ENCODE results near the gene RNF20.
"Not testable (repeated sequence)": the region's sequence is repeated elsewhere in the genome, so short reads cannot be mapped to it uniquely, and the experiment has no call there.

RNF20 gene

DNA sequence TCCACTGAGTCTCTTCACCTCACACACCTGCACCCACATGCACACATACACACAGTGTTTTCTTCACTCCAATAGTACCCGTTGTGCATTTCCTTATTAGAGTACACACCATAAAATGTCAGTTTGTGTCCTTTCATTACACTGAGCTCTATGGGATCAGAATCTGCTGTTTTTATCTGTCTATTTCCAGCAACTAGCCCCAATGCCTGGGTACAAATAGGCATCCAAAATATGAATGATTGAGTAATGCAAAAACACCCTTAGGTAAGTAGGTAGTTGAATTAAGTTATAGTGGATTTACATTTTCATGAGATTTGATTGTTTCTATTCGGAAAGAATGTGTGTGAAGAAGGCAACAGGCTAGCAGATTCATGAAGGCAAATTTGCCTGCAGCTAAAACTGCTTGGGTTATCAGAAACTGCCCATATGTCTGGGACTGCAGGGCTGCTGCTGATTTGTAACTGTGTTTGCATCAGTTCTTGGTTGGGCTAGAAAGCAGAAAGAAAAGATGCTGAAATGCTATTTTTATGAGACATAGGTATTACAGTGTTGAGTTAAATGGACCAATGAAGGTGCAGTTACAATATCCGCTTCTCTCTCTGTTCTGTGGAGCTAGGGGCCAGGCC is 34.2 kb downstream of the RNF20 start:
- ATAC-seq: no peak
- Mint-ChIP-seq H3K27ac (no peak overlapping the region), H3K4me3 (no peak overlapping the region), H3K4me1 (no peaks in the 10 kb centered on the region), H3K27me3 (no peaks in the 10 kb centered on the region), H3K9me3 (no peaks in the 10 kb centered on the region), H3K36me3 (peaks cover 62% of the 10 kb centered on the region)

DNA sequence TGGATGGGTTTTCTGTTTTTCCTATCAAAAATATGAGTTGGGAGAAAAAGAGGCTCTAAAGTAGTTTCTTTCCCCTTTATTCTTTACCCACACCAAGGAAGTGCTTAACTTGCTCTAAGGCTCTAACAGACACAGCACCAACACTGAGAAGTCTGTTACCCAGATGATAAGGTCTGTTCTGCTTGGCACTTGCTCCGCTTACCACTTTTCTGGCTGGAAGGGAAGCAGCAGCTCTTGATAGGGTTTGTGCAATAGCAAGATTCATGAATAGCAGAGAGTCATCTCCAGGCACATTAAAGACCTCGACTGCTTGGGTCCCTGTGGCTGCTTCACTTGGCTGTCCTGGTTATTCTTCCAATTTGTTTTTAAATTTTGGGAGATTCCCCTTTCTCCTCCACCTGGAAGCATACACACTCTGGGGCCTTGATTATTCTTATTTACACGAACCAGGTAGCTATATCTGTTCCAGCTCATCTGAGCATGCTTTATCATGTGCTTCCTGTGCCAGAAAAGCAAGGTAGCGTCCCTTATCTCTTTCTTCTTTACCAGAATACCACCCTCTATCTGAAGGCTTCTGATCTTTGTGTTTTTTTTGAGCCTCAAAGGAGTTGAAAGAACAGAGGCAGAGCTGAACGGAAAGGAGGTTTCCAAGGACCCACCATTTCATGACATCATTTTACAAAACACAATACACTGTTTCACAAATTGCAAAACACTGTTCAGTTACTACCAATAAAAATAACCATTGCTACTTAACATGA is 36.3 kb downstream of the RNF20 start:
- Mint-ChIP-seq H3K9me3 (no peaks in the 10 kb centered on the region), H3K4me1 (no peaks in the 10 kb centered on the region)

DNA sequence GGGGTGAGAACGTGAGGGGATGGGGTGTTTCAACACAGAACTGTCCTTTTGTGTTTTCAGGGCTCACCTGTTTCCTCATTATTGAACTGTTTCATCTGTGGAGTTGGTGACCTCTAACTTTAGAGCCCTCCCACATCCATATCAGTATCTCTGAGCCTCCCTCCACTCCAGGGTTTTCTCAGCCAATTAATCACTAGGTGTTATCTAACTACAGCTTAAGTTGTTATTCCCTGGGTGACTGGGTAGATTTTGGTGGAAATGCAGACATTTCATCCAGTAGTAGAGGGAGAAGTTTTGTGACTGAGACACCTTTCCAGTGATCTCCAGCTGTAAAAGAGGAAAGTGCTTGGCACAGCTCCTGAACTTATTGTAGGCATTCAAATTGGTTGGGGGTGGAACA is 37.5 kb downstream of the RNF20 start:
- H3K4me3 Mint-ChIP-seq: no peak overlapping the region
- no peak for ATAC-seq

More for the DNA sequence above, 36.3 kb downstream of the RNF20 start:
- H3K27ac Mint-ChIP-seq: no peak overlapping the region
- H3K27me3 Mint-ChIP-seq: no peaks in the 10 kb centered on the region
- H3K4me3 Mint-ChIP-seq: no peak overlapping the region
- ATAC-seq: no peak
- peaks cover 41% of the 10 kb centered on the region for H3K36me3 Mint-ChIP-seq

DNA sequence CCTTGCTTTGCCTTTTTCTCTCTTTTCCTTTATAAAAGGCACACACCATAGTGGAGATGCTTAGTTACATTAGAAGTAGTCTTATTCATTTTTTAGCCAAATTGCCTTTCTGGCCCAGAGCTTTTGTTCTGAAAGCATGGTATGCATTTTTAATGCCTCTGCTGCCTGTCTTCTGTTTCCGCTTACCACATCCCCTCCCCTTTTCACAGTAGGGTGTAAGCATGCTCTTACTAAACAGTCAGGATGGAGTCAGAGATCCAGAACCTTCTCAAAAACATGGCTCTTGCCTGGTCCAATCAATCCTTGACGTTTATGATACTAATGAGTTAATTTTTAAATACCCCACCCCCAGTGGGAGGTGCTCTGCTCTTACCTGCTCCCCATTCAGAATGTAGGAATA is 38.7 kb downstream of the RNF20 start:
- no peaks in the 10 kb centered on the region for H3K9me3 Mint-ChIP-seq
- no peak overlapping the region for H3K4me3 Mint-ChIP-seq
- no peak for ATAC-seq
- peaks cover 4% of the 10 kb centered on the region for H3K4me1 Mint-ChIP-seq
- no peak overlapping the region for H3K27ac Mint-ChIP-seq
- no peaks in the 10 kb centered on the region for H3K27me3 Mint-ChIP-seq
- H3K36me3 Mint-ChIP-seq: peaks cover 20% of the 10 kb centered on the region

More for the DNA sequence above, 37.5 kb downstream of the RNF20 start:
- H3K9me3 Mint-ChIP-seq: no peaks in the 10 kb centered on the region
- peaks cover 31% of the 10 kb centered on the region for H3K36me3 Mint-ChIP-seq
- no peaks in the 10 kb centered on the region for H3K27me3 Mint-ChIP-seq
- H3K27ac Mint-ChIP-seq: no peak overlapping the region
- H3K4me1 Mint-ChIP-seq: no peaks in the 10 kb centered on the region

DNA sequence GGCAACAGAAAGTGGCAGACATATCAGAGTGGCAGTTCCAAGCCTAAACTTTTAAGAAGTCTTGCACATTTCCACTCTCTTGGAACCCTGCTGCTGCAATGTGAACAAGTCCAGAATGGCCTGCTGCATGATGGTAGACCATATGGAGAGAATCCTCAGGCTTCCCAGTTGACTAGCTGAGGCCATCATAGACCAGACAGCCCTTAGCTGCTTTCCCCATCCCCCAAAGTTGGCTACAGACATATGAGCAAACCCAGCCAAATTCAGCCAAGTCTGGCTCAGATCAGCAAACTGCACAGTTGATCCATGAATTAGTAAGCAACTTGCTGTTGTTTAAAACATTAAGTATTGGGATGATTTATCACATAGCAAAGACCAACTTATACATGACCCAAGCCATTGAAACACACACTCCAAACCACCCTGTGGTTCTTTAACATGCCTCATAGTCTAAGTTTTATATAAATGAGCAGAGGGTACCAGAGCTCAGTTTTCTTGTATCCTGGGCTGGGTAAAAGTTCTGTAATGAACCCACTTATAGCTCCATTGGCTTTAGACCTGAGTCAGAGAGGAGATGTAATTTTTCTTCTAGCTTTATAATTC is 41.2 kb downstream of the RNF20 start:
- no peak for ATAC-seq
- Mint-ChIP-seq H3K27me3 (no peaks in the 10 kb centered on the region), H3K4me3 (no peak overlapping the region), H3K4me1 (peaks cover 19% of the 10 kb centered on the region), H3K27ac (no peak overlapping the region), H3K36me3 (peaks cover 7% of the 10 kb centered on the region), H3K9me3 (no peaks in the 10 kb centered on the region)

DNA sequence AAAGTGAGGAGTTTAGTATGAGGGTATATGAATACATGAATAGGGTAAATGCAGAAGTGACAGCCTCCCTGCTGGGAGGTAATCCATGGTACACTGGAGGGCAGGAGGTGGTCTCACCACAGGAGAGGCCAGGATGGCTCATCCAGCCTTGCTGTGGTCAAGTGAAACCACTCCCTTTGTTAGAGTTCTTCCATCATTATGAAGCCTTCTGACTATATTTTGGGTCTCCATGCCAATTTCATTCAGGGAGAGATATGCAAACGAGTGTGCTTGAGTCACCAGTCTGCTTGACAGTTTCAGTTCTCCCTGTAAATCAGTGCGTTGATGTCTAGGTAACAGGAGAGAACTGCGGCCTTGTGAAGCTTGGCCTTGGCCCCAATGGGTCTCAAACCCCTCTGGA is 44.7 kb downstream of the RNF20 start:
- ATAC-seq: peak; percentile 78
- Mint-ChIP-seq H3K9me3 (no peaks in the 10 kb centered on the region), H3K4me1 (peaks cover 19% of the 10 kb centered on the region), H3K4me3 (no peak overlapping the region), H3K27ac (peak overlapping the region; percentile 36), H3K27me3 (no peaks in the 10 kb centered on the region), H3K36me3 (peaks cover 4% of the 10 kb centered on the region)

DNA sequence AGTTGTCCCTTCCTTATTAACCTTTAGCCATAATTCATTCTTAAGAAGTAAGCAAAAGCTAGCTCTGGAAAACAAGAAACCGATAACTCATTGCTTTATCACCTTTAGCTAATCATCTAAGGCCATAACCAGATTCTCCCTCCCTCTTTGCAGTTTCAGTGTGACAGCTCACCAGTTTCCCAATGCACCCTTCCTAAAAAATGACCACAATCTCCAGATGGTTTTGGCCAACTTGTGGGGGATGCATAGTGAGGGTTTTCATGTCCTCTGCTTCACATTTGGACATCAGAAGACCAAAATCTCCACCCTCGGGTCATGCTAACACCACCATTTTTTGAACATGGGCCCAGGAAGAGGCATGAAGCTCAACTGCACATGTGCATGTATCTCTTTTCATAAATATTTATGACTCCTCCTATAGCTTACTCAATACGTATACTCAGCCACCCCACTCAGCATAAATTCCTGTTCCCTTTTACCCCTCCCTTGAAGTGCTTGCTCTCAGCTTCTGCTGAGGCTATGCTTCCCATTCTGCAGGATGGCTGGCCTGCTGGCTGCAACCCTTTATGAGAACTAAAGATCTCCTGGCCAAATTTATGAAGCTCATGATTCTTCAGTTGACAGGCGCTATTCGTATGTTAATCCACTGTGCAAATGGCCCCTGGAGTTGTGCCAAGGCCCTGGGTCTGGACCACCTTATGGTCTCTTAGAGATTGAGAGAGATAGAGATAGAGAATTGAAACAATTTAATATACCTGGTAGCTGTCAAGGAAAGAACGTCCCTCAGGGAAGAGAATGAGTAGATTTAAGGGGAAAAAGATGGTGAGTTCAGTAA is 46.3 kb downstream of the RNF20 start:
- H3K36me3 Mint-ChIP-seq: peaks cover 4% of the 10 kb centered on the region
- H3K4me1 Mint-ChIP-seq: peaks cover 19% of the 10 kb centered on the region
- no peaks in the 10 kb centered on the region for H3K27me3 Mint-ChIP-seq
- ATAC-seq: no peak
- H3K9me3 Mint-ChIP-seq: no peaks in the 10 kb centered on the region
- H3K4me3 Mint-ChIP-seq: no peak overlapping the region
- H3K27ac Mint-ChIP-seq: no peak overlapping the region

DNA sequence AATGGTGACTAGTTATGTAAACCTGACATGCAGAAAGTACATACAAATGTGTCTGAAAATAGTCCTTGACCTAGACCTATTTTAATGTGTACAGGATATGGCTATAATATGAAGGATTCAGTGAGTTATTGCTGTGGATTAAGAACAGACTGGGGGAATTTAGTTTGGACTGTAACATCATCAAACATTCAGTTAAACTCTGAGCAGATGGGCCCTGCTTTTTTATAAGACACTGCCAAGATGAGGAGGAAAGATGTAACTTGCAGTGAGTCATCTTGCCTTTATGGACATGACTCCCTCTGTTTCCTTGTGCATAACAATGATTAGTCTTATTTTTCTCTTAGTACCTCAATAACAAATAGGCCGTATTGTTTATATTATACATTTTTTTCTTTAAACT is 48.9 kb downstream of the RNF20 start:
- Mint-ChIP-seq H3K4me3 (no peak overlapping the region), H3K27me3 (no peaks in the 10 kb centered on the region), H3K27ac (no peak overlapping the region), H3K9me3 (no peaks in the 10 kb centered on the region), H3K36me3 (peaks cover 4% of the 10 kb centered on the region), H3K4me1 (peaks cover 15% of the 10 kb centered on the region)
- no peak for ATAC-seq

DNA sequence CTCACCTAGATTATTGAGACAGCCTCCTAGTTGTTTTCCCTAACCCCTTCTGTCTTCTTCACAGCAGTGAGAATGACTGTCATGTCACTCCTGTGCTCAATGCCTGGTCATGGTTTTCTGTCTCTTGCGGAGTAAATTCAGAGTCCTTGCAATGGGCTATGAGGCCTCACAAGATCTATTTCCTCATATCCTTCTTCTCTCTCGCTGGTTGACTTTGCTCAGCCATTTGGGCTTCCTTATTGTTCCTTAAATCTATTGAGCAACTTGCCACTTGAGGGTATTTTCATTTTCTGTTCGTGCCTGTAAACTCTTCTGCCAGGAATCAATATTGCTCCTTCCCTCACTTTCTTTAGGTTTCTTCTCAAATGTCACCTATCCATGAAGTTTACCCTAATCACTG is 52.1 kb downstream of the RNF20 start:
- ATAC-seq: no peak
- Mint-ChIP-seq H3K27ac (no peak overlapping the region), H3K9me3 (no peaks in the 10 kb centered on the region), H3K4me1 (no peaks in the 10 kb centered on the region), H3K27me3 (no peaks in the 10 kb centered on the region), H3K4me3 (no peak overlapping the region), H3K36me3 (no peaks in the 10 kb centered on the region)

DNA sequence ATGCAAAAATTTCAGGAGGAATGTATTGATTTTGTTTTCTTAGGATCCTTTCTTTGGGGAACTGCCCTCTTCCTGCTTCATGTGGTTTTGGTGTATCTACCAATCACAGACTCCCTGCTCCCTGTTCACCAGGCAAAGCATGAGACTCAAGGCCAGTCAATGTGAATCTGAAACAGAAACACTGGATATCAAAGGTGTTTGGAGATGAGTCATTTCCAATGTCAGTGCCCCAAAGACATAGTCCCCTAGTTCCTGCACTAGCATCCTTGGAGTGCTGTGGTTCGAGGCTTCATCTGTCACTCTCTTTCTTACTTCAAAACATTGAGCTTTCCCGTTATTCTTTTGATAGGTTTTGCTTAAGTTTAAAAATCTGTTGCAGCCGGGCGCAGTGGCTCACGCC is 53.0 kb downstream of the RNF20 start:
- Mint-ChIP-seq H3K27ac (no peak overlapping the region), H3K4me1 (no peaks in the 10 kb centered on the region), H3K4me3 (no peak overlapping the region), H3K9me3 (no peaks in the 10 kb centered on the region), H3K27me3 (no peaks in the 10 kb centered on the region), H3K36me3 (no peaks in the 10 kb centered on the region)
- ATAC-seq: no peak

DNA sequence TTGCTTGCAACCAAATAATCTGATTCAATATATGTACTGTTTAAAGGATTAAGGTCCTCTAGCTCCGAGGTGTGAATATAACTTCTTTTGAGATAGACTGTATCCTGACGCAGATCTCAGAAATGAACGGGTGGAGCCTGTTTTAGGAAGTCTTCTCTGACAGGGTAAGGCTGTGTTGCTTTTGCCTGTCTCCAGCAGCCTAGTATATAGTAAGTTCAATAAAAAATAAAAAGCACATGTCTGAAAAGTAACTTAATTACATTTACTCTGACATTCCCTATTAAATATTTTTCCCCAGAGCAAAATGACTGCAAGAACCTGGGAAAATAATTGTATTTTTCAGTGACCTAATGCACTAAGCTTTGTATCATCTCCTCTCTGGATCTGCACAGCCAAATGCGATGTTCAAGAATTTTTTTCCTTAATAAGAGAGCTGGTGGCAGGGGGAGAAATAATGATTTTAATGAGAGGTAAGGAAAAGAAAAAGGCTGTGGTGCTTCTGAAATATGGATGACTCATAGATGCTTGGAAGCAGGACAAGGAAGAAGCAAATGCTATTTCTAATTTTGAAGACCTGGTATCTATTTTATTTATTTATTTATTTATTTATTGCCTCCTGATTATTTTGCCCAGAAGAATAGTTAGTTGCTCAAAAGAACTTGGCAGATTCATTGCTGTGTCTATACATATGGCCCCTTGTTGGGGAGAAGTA is 53.8 kb downstream of the RNF20 start:
- no peaks in the 10 kb centered on the region for H3K4me1 Mint-ChIP-seq
- no peak overlapping the region for H3K4me3 Mint-ChIP-seq
- no peak for ATAC-seq
- no peaks in the 10 kb centered on the region for H3K9me3 Mint-ChIP-seq
- no peaks in the 10 kb centered on the region for H3K36me3 Mint-ChIP-seq
- no peaks in the 10 kb centered on the region for H3K27me3 Mint-ChIP-seq
- H3K27ac Mint-ChIP-seq: no peak overlapping the region

DNA sequence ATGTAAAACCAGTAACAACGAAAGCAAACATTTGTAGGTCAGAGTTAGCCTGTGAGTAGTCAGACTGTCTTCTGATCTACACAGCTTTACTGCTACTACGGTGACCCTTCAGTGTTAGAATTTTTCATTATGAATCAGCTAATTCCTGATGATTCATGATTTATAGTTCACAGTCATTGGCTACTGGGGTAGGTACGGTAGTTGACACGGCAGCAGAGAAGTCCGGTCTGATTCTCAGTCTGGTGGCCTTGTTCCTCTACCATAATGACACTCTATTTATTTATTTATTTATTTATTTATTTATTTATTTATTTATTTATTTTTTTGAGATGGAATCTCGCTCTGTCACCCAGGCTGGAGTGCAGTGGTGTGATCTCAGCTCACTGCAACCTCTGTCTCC is 56.4 kb downstream of the RNF20 start:
- H3K27me3 Mint-ChIP-seq, H3K4me3 Mint-ChIP-seq, H3K27ac Mint-ChIP-seq, H3K36me3 Mint-ChIP-seq, H3K9me3 Mint-ChIP-seq, H3K4me1 Mint-ChIP-seq, ATAC-seq: not testable (repeated sequence)

DNA sequence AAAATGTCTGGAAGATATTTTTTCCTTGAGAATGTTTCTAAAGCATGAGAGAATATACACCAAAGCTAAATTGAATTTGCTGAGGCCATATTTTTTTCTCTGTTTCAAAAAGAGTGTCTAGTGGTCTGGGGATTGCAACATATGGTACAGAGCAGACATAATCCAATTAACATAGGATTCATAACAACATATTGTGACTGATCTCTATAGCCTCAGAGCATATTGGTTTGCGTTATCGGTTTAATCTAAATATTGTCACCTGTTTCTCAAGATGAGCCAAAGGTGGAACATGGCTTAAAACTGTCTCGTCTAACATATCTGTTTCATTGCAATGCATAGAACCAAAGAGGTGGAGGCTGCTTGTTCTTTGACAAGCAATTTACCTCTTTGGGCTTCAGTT is 57.2 kb downstream of the RNF20 start:
- ATAC-seq: no peak
- H3K27ac Mint-ChIP-seq: no peak overlapping the region
- no peak overlapping the region for H3K4me3 Mint-ChIP-seq
- no peaks in the 10 kb centered on the region for H3K36me3 Mint-ChIP-seq
- no peaks in the 10 kb centered on the region for H3K9me3 Mint-ChIP-seq
- no peaks in the 10 kb centered on the region for H3K27me3 Mint-ChIP-seq
- no peaks in the 10 kb centered on the region for H3K4me1 Mint-ChIP-seq

DNA sequence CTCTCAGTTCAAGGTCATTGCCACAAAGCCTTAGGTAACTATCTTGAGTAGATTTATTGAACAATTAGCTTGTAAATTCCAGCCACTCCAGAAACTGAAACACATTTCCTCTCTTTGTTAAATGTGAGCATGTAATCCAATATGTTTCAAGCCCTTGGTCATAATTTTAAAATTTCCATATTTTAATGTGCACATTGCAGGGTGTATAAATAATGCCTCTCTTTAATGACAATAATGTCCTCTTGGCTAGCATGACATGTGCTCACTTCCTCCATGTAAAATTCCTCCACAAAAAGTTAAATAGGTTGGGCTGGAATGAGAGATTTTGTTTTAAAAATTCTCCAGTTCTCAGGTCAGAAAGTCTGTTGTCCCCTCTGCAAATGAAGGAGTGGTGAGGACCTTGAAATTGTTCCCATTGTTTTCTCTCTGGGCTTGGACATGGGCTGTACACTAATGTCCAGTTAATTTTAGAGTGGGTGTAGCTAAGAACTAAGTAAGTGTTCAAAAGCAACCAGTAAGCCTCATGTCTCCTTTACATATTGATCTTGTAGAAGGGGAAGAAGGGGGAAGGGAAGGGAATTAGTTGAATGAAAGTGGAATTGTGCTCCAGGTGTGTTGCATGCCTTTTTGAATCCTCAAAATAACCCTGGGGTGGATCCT is 58.3 kb downstream of the RNF20 start:
- H3K27ac Mint-ChIP-seq: no peak overlapping the region
- H3K36me3 Mint-ChIP-seq: no peaks in the 10 kb centered on the region
- no peak overlapping the region for H3K4me3 Mint-ChIP-seq
- ATAC-seq: no peak
- no peaks in the 10 kb centered on the region for H3K27me3 Mint-ChIP-seq
- no peaks in the 10 kb centered on the region for H3K9me3 Mint-ChIP-seq
- H3K4me1 Mint-ChIP-seq: no peaks in the 10 kb centered on the region
